HepG2 (cell line): ENCODE data around the gene VCAN.

Experiments
- ATM ChIP-seq: fragments of 450-650 bp; IDR thresholded peaks from 2 replicates; pipeline ENCODE4 v1.7.1; 2017; ENCODE audit warnings: mild to moderate bottlenecking, borderline replicate concordance
- CEBPB ChIP-seq: IDR thresholded peaks from 2 replicates; pipeline ENCODE4 v1.6.1; 2011; ENCODE audit warnings: low read depth, low read length, improper control_type of control experiment, borderline replicate concordance
- CTCF ChIP-seq: sonication (generic); formaldehyde crosslinking; IDR thresholded peaks from 2 replicates; pipeline ENCODE4 v1.5.0; 2020; ENCODE audit warnings: mild to moderate bottlenecking, missing genetic modification reagents, moderate library complexity
- FOXM1 ChIP-seq: sonication (generic); formaldehyde crosslinking; IDR thresholded peaks from 2 replicates; pipeline ENCODE4 v1.5.0; 2020; ENCODE audit warnings: missing genetic modification reagents
- MYC ChIP-seq: sonication (generic); formaldehyde crosslinking; IDR thresholded peaks from 2 replicates; pipeline ENCODE4 v1.9.0; 2021; ENCODE audit warnings: missing genetic modification reagents, borderline replicate concordance
- PATZ1 ChIP-seq: sonication (generic); formaldehyde crosslinking; IDR thresholded peaks from 2 replicates; pipeline ENCODE4 v1.4.0; 2020; ENCODE audit warnings: missing genetic modification reagents
- POLR2A ChIP-seq, 2 experiments: IDR thresholded peaks; 2 replicates each; pipeline ENCODE4 v1.6.1; 2011; ENCODE audit warnings: low read depth in 2 of 2, low read length in 2 of 2, mild to moderate bottlenecking in 1 of 2, moderate library complexity in 1 of 2; ENCODE audit not compliant: insufficient read depth in 1 of 2
- SMAD1 ChIP-seq: sonication (generic); formaldehyde crosslinking; IDR thresholded peaks from 2 replicates; pipeline ENCODE4 v1.4.0; 2020; ENCODE audit warnings: missing genetic modification reagents, low read depth, mild to moderate bottlenecking, borderline replicate concordance
- SP2 ChIP-seq: sonication (generic); formaldehyde crosslinking; IDR thresholded peaks from 2 replicates; pipeline ENCODE4 v1.5.1; 2020; ENCODE audit warnings: mild to moderate bottlenecking, missing genetic modification reagents
- ZSCAN29 ChIP-seq: sonication (generic); formaldehyde crosslinking; conservative IDR thresholded peaks from 2 replicates; pipeline ENCODE4 v1.4.0; 2020; ENCODE audit warnings: mild to moderate bottlenecking, missing genetic modification reagents
- TF ChIP-seq, protein P1 (sequence below): sonication (generic); formaldehyde crosslinking; IDR thresholded peaks from 2 replicates; pipeline ENCODE4 v1.8.1; 2023; ENCODE audit warnings: mild to moderate bottlenecking, missing genetic modification reagents, borderline replicate concordance

GRCh38 chr5:83490203-83490602 is 18.7 kb downstream of the VCAN start:
- TF ChIP-seq ATM (no peak), MYC (CRISPR knock-in tag) (no peak), CTCF (CRISPR knock-in tag) (no peak), SP2 (CRISPR knock-in tag) (no peak), CEBPB (no peak), ZSCAN29 (no peak), SMAD1 (CRISPR knock-in tag) (no peak), PATZ1 (no peak), FOXM1 (CRISPR knock-in tag) (no peak), POLR2A (IDR thresholded peaks at IDR 0.05; ENCODE audit: insufficient read depth in 1 of 2, low read depth in 2 of 2, low read length in 2 of 2) (no peak)
- TF ChIP-seq, protein P1, sequence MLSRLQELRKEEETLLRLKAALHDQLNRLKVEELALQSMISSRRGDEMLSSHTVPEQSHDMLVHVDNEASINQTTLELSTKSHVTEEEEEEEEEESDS (CRISPR knock-in tag): no peak
